ENCODE data around the gene CFAP70. TPM values are rescaled to one million over a fixed set of nuclear protein-coding genes. Genes with fewer than 3 reads are reported as not detected.
"Not testable (repeated sequence)": the region's sequence is repeated elsewhere in the genome, so short reads cannot be mapped to it uniquely, and the experiment has no call there.

The CFAP70 gene
- total RNA-seq, 6 donors from 2014 or later = 1.2 to 54.1 (median 8.6) TPM

- no peak for DNase-seq
- Histone ChIP-seq H3K36me3 (peaks cover 19 to 61% (median 26%) of the 10 kb centered on the region in 4 donors), H3K27ac (no peak overlapping the region), H3K9me3 (no peaks in the 10 kb centered on the region), H3K4me3 (no peak overlapping the region), H3K27me3 (no peaks in the 10 kb centered on the region), H3K4me1 (no peaks in the 10 kb centered on the region)
- 94 to 99% methylated on average over 6 of the region's 6 CpGs for WGBS, 2 donors
- TF ChIP-seq CTCF (IDR thresholded peaks at IDR 0.05) = no peak
- TF ChIP-seq EP300 (IDR thresholded peaks at IDR 0.05) = no peak
- no peak for TF ChIP-seq POLR2A (IDR thresholded peaks at IDR 0.05)
- ATAC-seq (ENCODE audit: low FRiP score in 2 of 2) = no peak
Observed at GRCh38 chr10:73398024-73398423, 39.4 kb upstream of the CFAP70 start.

DNA sequence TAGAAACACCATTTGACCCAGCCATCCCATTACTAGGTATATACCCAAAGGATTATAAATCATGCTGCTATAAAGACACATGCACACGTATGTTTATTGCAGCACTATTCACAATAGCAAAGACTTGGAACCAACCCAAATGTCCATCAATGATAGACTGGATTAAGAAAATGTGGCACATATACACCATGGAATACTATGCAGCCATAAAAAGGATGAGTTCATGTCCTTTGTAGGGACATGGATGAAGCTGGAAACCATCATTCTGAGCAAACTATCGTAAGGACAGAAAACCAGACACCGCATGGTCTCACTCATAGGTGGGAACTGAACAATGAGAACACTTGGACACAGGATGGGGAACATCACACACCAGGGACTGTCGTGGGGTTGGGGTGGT is 35.7 kb upstream of the CFAP70 start:
- H3K4me3 ChIP-seq; DNase-seq; H3K4me1 ChIP-seq; ATAC-seq (ENCODE audit: low FRiP score in 2 of 2); H3K27ac ChIP-seq; H3K9me3 ChIP-seq; H3K27me3 ChIP-seq: not testable (repeated sequence)
- peaks cover 19 to 68% (median 31%) of the 10 kb centered on the region in 4 donors for H3K36me3 ChIP-seq
- WGBS, 2 donors = 98 to 100% methylated on average over 3 of the region's 4 CpGs

DNA sequence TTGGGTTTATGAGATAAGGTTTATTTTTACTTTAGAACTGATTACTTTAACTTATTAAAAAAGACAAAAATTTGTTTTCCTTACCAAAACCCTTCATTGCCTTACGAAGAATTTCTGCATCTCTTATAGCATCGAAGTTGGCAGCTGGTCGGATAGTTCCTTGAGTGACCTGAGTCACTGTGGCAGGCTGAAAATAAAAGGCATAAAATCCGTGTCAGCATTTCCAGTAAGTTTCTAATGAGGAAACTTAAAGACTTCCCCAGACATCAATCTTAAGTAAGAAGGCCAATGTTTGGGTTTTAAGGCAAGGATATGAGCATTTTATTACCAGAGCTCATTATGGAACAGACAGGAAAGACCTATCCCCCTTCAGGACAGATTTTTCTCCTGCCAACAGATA is 29.6 kb upstream of the CFAP70 start:
- Histone ChIP-seq H3K4me3 (no peak overlapping the region), H3K4me1 (no peaks in the 10 kb centered on the region), H3K9me3 (no peaks in the 10 kb centered on the region), H3K27ac (no peak overlapping the region), H3K27me3 (no peaks in the 10 kb centered on the region), H3K36me3 (peaks cover 34 to 78% (median 50%) of the 10 kb centered on the region in 4 donors)
- no peak for TF ChIP-seq POLR2A (IDR thresholded peaks at IDR 0.05)
- no peak for TF ChIP-seq EP300 (IDR thresholded peaks at IDR 0.05)
- TF ChIP-seq CTCF (IDR thresholded peaks at IDR 0.05) = no peak
- no peak for TF ChIP-seq POLR2AphosphoS5 (IDR thresholded peaks at IDR 0.05)
- ATAC-seq (ENCODE audit: low FRiP score in 2 of 2) = no peak
- DNase-seq = no peak
- WGBS, 2 donors = 88 to 93% methylated on average over 4 of the region's 4 CpGs

- WGBS, 2 donors = 99% methylated on average over 7 of the region's 7 CpGs
- no peak for ATAC-seq (ENCODE audit: low FRiP score in 2 of 2)
- DNase-seq = no peak
Observed at GRCh38 chr10:73386583-73386982, 27.9 kb upstream of the CFAP70 start.

DNA sequence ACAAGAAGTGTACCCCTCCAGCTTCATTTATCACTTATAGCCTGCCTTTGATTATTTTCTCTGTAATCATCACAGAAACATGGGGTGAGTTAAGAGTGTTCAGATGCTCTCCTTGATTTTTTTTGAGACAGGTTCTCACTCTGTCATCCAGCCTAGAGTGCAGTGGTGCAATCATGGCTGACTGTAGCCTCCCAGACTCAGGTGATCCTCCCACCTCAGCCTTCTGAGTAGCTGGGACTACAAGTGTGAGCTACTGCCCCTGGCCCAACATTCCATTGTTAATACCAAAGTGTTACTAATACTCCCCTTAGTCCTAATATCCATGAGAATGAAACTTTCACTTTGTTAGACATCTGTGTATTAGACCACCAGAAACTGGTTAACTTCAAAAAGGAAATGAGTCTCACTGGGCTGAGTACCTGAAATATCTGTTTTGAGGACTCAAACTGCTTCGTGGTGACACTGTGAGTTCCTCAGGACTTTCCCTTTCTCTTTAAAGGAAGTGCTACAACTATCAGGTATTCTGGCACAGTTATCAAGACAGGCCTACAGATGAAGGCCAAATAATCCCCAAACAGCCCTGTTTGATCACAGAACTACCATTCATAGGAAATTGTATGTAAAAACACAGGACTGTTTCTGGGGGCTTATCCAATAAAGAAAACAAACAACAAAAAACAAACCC is 20.5 kb upstream of the CFAP70 start:
- Histone ChIP-seq H3K36me3 (peaks cover 50 to 99% (median 63%) of the 10 kb centered on the region in 4 donors), H3K4me3 (no peak overlapping the region), H3K9me3 (no peaks in the 10 kb centered on the region), H3K27ac (no peak overlapping the region), H3K4me1 (no peaks in the 10 kb centered on the region), H3K27me3 (no peaks in the 10 kb centered on the region)
- ATAC-seq (ENCODE audit: low FRiP score in 2 of 2) (no peak), DNase-seq (no peak)
- TF ChIP-seq EP300 (IDR thresholded peaks at IDR 0.05) = no peak
- 75 to 83% methylated on average over 1 of the region's 1 CpG for WGBS, 2 donors

More at GRCh38 chr10:73386583-73386982, 27.9 kb upstream of the CFAP70 start:
- H3K27me3 ChIP-seq = no peaks in the 10 kb centered on the region
- no peaks in the 10 kb centered on the region for H3K9me3 ChIP-seq
- H3K27ac ChIP-seq = no peak overlapping the region
- no peak overlapping the region for H3K4me3 ChIP-seq
- TF ChIP-seq EP300 (IDR thresholded peaks at IDR 0.05) = no peak
- no peak for TF ChIP-seq CTCF (IDR thresholded peaks at IDR 0.05)
- no peak for TF ChIP-seq POLR2AphosphoS5 (IDR thresholded peaks at IDR 0.05)
- TF ChIP-seq POLR2A (IDR thresholded peaks at IDR 0.05) = no peak
- peaks cover 41 to 92% (median 63%) of the 10 kb centered on the region in 4 donors for H3K36me3 ChIP-seq
- no peaks in the 10 kb centered on the region for H3K4me1 ChIP-seq

- ATAC-seq (ENCODE audit: low FRiP score in 2 of 2) = no peak
- Histone ChIP-seq H3K4me1 (no peaks in the 10 kb centered on the region), H3K27me3 (no peaks in the 10 kb centered on the region), H3K36me3 (peaks cover 35 to 94% (median 56%) of the 10 kb centered on the region in 4 donors), H3K4me3 (no peak overlapping the region), H3K9me3 (no peaks in the 10 kb centered on the region), H3K27ac (no peak overlapping the region)
- WGBS, 2 donors = 85 to 90% methylated on average over 3 of the region's 3 CpGs
- DNase-seq = no peak
- no peak for TF ChIP-seq POLR2A (IDR thresholded peaks at IDR 0.05)
- no peak for TF ChIP-seq EP300 (IDR thresholded peaks at IDR 0.05)
- no peak for TF ChIP-seq POLR2AphosphoS5 (IDR thresholded peaks at IDR 0.05)
Observed at GRCh38 chr10:73376679-73377078, 18.0 kb upstream of the CFAP70 start.
